Lung (tissue), 12 donors: ENCODE results near the gene TCF25. TPM values are rescaled to one million over a fixed set of nuclear protein-coding genes. Genes with fewer than 3 reads are reported as not detected.

ENCODE experiments used
- ATAC-seq: fragments of 200-7000 bp; cut with Tn5 transposase; one replicate; pipeline ENCODE4 v1.9.1; 2020; ENCODE audit warnings: moderate number of reproducible peaks; ENCODE audit not compliant: insufficient read depth, low FRiP score
- DNase-seq, 3 donors: peaks; one replicate each; pipeline ENCODE4 v3.0.0-alpha.2; 2013 to 2017
- H3K27ac ChIP-seq, 2 donors: one replicate each; pipeline ENCODE4 v1.5.1; 2013; ENCODE audit warnings: mild to moderate bottlenecking in 2 of 2, moderate library complexity in 2 of 2, control low read depth in 1 of 2, inconsistent platforms in 1 of 2, low read depth in 1 of 2, low read length in 1 of 2
- H3K27me3 ChIP-seq, 3 donors: one replicate each; pipeline ENCODE4 v1.5.1; 2013; ENCODE audit warnings: low read length in 2 of 3; ENCODE audit not compliant: control insufficient read depth in 3 of 3, insufficient read depth in 3 of 3
- H3K36me3 ChIP-seq, 4 donors: one replicate each; pipeline ENCODE4 v1.5.1; 2013; ENCODE audit warnings: low read length in 4 of 4, mild to moderate bottlenecking in 1 of 4, moderate library complexity in 1 of 4; ENCODE audit not compliant: control insufficient read depth in 4 of 4, insufficient read depth in 4 of 4
- H3K4me1 ChIP-seq, 5 donors: one replicate each; pipeline ENCODE4 v1.5.1; 2013; ENCODE audit warnings: low read length in 5 of 5, mild to moderate bottlenecking in 2 of 5, moderate library complexity in 1 of 5; ENCODE audit not compliant: control insufficient read depth in 5 of 5, insufficient read depth in 5 of 5
- H3K4me3 ChIP-seq: one replicate; pipeline ENCODE4 v1.5.1; 2013; ENCODE audit warnings: mild to moderate bottlenecking, control low read depth, moderate library complexity
- H3K9ac ChIP-seq, 2 donors: one replicate each; pipeline ENCODE4 v1.5.1; 2013; ENCODE audit warnings: low read length in 2 of 2, control low read depth in 1 of 2; ENCODE audit not compliant: insufficient read depth in 1 of 2
- H3K9me3 ChIP-seq, 4 donors: one replicate each; pipeline ENCODE4 v1.5.1; 2013; ENCODE audit warnings: low read length in 3 of 4, mild to moderate bottlenecking in 1 of 4, moderate library complexity in 1 of 4; ENCODE audit not compliant: control insufficient read depth in 4 of 4, insufficient read depth in 3 of 4
- WGBS, 2 donors: extraction: QIAGEN DNeasy Blood & Tissue Kit; methylation state at CpG; one replicate each; pipeline ENCODE4 v1.1.7; 2013; 5-methylcytosine and 5-hydroxymethylcytosine counted together
- polyA plus RNA-seq, 2 donors: library from polyadenylated mRNA; stranded (reverse); fragments of 200-250 nt; gene quantifications; one replicate each; pipeline ENCODE4 v1.2.1, GENCODE V29; 2013
- total RNA-seq, 2 donors: library from RNA; depleted of rRNA in 1 of 2; stranded (reverse); fragments of >200 nt in 1 of 2; gene quantifications; one replicate each; pipeline ENCODE4 v1.2.1, GENCODE V29; 2014 to 2021
- TF ChIP-seq, protein P1 (sequence below): IDR thresholded peaks from 2 replicates; pipeline ENCODE4 v1.5.1; 2012; ENCODE audit warnings: mild to moderate bottlenecking; ENCODE audit errors: control extremely low read depth, extremely low read depth
- donor health status: control.
- donor health status: control.
- donor health status: Bipolar disorder and iron deficiency.
- donor health status: healthy.
- donor health status: DM: yes; HTN: yes; CAD: no.

The TCF25 gene
- total and polyA plus RNA-seq, 4 donors, result 106 to 212 (median 129) TPM

- no peaks in the 10 kb centered on the region for H3K27me3 ChIP-seq
- H3K4me1 ChIP-seq, result peaks cover 0 to 2% (median 0%) of the 10 kb centered on the region in 5 donors
- no peak for DNase-seq
- TF ChIP-seq, protein P1, sequence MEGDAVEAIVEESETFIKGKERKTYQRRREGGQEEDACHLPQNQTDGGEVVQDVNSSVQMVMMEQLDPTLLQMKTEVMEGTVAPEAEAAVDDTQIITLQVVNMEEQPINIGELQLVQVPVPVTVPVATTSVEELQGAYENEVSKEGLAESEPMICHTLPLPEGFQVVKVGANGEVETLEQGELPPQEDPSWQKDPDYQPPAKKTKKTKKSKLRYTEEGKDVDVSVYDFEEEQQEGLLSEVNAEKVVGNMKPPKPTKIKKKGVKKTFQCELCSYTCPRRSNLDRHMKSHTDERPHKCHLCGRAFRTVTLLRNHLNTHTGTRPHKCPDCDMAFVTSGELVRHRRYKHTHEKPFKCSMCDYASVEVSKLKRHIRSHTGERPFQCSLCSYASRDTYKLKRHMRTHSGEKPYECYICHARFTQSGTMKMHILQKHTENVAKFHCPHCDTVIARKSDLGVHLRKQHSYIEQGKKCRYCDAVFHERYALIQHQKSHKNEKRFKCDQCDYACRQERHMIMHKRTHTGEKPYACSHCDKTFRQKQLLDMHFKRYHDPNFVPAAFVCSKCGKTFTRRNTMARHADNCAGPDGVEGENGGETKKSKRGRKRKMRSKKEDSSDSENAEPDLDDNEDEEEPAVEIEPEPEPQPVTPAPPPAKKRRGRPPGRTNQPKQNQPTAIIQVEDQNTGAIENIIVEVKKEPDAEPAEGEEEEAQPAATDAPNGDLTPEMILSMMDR, result no peak
- H3K9me3 ChIP-seq, result no peaks in the 10 kb centered on the region
- H3K27ac ChIP-seq, result no peak overlapping the region
- no peak for ATAC-seq
- H3K4me3 ChIP-seq, result no peak overlapping the region
- no peak overlapping the region for H3K9ac ChIP-seq
- peaks cover 10 to 54% (median 39%) of the 10 kb centered on the region in 4 donors for H3K36me3 ChIP-seq
- WGBS, 2 donors, result 94 to 96% methylated on average over 6 of the region's 6 CpGs
Measured at GRCh38 chr16:89881368-89881730, 8.0 kb downstream of the TCF25 start.

DNA sequence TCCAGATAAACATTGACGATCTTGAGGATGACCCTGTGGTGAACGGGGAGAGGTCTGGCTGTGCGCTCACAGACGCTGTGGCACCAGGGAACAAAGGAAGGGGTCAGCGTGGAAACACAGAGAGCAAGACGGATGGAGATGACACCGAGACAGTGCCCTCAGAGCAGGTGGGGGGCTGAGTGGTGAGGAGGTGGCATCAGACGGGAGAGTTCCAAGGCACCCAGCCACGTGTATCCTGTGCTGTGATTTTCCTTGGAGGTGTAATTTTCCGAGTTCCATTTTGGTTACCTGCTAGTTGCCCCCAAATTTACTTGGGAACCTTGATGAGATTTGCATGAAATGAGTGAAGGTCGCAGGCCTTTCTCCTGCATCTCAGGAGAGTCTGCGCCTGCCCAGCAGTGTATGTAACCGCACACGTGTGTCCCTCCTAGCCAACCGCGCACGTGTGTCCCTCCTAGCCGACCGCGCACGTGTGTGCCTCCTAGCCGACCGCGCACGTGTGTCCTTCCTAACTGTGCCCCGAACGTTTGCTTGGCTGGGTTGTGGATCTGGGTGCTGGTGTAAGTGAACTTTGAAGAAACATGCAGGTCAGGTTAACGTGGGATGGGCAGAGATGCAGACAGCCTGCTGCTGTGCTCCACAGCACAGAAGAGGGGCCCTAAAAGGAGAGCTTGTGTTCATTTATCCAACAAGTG, 10.1 kb downstream of the TCF25 start:
- H3K4me1 ChIP-seq, result peaks cover 0 to 2% (median 0%) of the 10 kb centered on the region in 5 donors
- H3K36me3 ChIP-seq, result peaks cover 20 to 63% (median 43%) of the 10 kb centered on the region in 4 donors
- ATAC-seq (no peak), DNase-seq (no peak)
- no peak overlapping the region for H3K4me3 ChIP-seq
- 92 to 94% methylated on average over 28 of the region's 28 CpGs for WGBS, 2 donors
- no peaks in the 10 kb centered on the region for H3K27me3 ChIP-seq
- TF ChIP-seq, protein P1, result no peak
- H3K9ac ChIP-seq, result no peak overlapping the region
- no peaks in the 10 kb centered on the region for H3K9me3 ChIP-seq
- H3K27ac ChIP-seq, result no peak overlapping the region

DNA sequence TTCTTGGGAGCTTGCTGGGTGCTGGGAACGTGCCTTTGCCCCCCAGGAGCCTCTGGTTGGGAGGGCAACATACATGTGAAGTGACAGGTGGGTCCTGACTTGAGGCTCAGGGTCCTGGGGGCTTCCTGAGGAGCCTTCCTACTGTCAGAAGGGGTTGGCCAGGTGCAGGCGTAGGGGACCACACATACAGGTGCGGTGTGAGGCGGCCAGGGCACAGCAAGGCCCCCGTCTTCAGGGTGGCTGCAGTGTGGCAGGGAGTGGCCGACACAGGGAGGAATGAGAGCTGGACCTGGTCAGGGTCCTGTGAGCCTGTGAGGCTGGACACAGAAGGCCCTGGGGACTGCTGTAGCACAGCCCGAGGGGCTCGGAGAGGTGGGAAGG, 10.6 kb downstream of the TCF25 start:
- no peak overlapping the region for H3K27ac ChIP-seq
- TF ChIP-seq, protein P1, result no peak
- ATAC-seq (no peak), DNase-seq (no peak)
- peaks cover 0 to 2% (median 0%) of the 10 kb centered on the region in 5 donors for H3K4me1 ChIP-seq
- H3K4me3 ChIP-seq, result no peak overlapping the region
- H3K9me3 ChIP-seq, result no peaks in the 10 kb centered on the region
- H3K9ac ChIP-seq, result no peak overlapping the region
- no peaks in the 10 kb centered on the region for H3K27me3 ChIP-seq
- WGBS, 2 donors, result 97 to 99% methylated on average over 8 of the region's 8 CpGs
- peaks cover 23 to 62% (median 41%) of the 10 kb centered on the region in 4 donors for H3K36me3 ChIP-seq
